Central memory CD8-positive, alpha-beta T cell (primary cell): ENCODE data around the gene PHLDA3.

Experiments
- ATAC-seq: fragments of 150-1000 bp; cut with Tn5 transposase; replicated peaks from 2 replicates; pipeline ENCODE4 v1.10.0; 2022; ENCODE audit warnings: mild to moderate bottlenecking, moderate FRiP score, moderate number of reproducible peaks; ENCODE audit not compliant: poor library complexity, severe bottlenecking; ENCODE audit errors: extremely low read depth
- DNase-seq, 2 donors: peaks; one replicate each; pipeline ENCODE4 v3.0.0; 2021; ENCODE audit warnings: low spot score in 2 of 2
- H3K27ac Mint-ChIP-seq: one replicate; pipeline ENCODE4 v1.8.0; 2022; ENCODE audit warnings: low read depth, mild to moderate bottlenecking, moderate library complexity, mixed read lengths
- H3K27me3 Mint-ChIP-seq: one replicate; pipeline ENCODE4 v1.8.0; 2022; ENCODE audit warnings: mixed read lengths
- H3K36me3 Mint-ChIP-seq: one replicate; pipeline ENCODE4 v1.8.0; 2022; ENCODE audit warnings: mild to moderate bottlenecking, moderate library complexity, mixed read lengths; ENCODE audit not compliant: insufficient read depth
- H3K4me1 Mint-ChIP-seq: one replicate; pipeline ENCODE4 v1.8.0; 2022; ENCODE audit warnings: mixed read lengths
- H3K4me3 Mint-ChIP-seq: one replicate; pipeline ENCODE4 v1.8.0; 2022; ENCODE audit warnings: mild to moderate bottlenecking, moderate library complexity, mixed read lengths
- H3K9me3 Mint-ChIP-seq: one replicate; pipeline ENCODE4 v1.8.0; 2022; ENCODE audit warnings: mixed read lengths

PHLDA3 gene

DNA sequence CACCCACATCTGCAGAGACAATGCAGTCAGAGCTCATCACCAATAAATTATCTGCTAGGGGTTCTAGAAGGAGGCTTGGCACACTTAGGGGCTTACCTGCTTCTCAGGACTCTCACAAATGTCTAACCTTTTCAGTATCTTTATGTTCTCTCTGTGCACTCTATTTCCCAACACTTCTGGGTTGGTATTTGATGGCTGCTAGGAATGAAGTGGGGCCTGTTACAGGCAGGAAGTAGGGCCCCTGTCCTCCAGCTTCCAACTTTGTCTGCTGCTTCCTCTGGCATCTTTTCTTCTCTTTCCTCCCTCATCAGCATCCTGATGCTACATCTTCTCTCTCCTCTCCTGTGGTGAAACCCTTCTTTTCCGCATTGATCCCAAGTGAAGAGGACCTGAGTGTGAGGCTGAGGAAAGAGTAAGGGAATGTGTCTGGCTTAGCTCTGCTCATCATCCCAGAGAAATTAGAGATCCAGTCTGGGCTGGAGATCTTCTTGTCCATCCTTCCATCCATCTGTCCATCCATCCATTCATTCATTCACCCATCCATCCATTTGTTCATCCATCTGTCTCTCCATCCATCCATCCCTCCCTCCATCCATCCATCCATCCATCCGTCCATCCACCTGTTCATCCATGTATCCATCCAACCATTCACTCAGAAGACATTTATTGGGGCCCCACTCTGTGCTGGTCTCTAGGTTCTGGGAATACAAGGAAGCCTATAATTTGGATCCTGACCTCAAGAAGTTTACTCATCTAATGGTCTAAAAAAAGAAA, 40.8 kb upstream of the PHLDA3 start:
- Mint-ChIP-seq H3K36me3 (no peaks in the 10 kb centered on the region), H3K4me3 (no peak overlapping the region), H3K27ac (no peak overlapping the region), H3K9me3 (no peaks in the 10 kb centered on the region), H3K4me1 (peaks cover 25% of the 10 kb centered on the region), H3K27me3 (no peaks in the 10 kb centered on the region)
- ATAC-seq (no peak), DNase-seq (no peak)

DNA sequence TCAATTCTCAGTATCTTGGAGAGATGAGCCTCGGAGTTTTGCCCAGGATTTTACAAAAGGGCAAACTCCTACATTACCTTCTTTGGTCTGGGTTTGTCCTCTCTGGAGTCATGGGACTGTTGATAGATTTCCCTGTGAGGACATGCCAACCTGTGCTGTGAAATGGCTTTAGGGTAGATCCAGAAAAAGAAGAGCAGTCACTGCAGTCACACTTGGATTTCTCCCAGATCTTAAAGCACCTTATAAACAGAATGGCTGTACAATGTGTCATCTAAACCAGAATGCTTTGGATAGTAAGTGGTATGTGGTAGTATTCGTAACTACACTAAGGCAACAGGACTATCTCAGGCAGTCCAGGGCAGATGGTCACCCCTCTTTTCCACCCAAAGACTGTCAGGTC, 39.8 kb upstream of the PHLDA3 start:
- DNase-seq (no peak), ATAC-seq (no peak)
- Mint-ChIP-seq H3K27me3 (no peaks in the 10 kb centered on the region), H3K9me3 (no peaks in the 10 kb centered on the region), H3K27ac (no peak overlapping the region), H3K4me1 (peaks cover 28% of the 10 kb centered on the region), H3K4me3 (no peak overlapping the region), H3K36me3 (no peaks in the 10 kb centered on the region)

DNA sequence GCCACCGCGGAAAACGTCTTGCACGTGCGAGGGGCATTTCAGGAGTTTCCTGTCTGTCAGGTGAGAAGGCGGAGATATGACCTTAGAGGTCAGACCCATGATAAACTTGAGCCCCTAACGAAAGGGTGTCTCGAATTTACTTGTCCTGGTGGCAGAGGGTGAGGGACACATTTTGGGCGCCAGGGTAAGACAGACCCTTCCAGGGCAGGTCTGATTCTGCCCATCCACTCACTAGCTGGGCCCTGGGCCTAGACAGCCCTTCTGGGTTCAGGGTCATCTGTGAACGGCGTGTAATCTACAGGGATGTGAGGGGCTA, 38.3 kb upstream of the PHLDA3 start:
- no peaks in the 10 kb centered on the region for H3K27me3 Mint-ChIP-seq
- peaks cover 36% of the 10 kb centered on the region for H3K4me1 Mint-ChIP-seq
- H3K27ac Mint-ChIP-seq: peak overlapping the region; percentile 83
- H3K36me3 Mint-ChIP-seq: peaks cover 1% of the 10 kb centered on the region
- H3K4me3 Mint-ChIP-seq: peak overlapping the region; percentile 84
- ATAC-seq (peak; percentile 6), DNase-seq (no peak)
- H3K9me3 Mint-ChIP-seq: no peaks in the 10 kb centered on the region

DNA sequence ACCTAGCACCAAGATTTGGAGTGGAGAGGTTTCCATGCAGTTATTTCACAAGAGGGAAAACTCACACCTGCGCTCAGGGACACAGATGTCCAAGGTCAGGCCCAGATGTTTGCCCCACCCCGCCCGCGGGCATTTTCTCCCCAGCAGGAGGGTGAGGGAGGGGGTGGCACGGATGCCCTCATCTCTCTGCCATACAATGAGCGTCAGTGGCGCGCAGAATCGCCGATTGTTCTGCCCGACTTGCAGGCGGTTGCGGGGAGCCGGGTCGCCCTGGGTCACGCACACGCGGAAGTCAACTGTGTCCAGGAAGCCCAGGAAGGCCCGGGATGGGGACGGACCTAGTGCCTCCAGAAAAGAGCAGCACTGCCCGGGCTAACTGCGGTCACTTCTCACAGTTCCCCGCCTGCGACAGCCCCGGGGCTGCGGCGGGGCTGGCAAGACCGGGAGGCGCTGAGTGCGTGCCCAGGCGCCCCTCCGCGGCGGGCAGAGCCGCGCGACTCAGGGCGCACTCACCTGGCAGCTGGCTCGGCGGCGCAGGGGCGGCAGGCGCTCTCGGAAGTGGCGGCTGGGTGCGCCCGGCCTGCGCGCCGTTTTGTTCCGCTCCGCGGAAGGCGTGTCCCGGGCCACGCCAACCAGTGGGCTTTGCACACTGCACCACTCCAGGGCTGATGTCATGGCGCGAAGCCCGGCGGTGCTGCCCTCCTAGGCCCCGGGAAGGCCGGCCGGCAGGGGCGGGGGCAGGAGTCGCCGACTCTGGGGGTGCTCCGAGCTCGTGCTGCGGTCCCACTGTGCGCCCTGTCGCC, 37.8 kb upstream of the PHLDA3 start, which contains the start of gene CSRP1:
CSRP1 (minus strand) TSS at position 567 of the 803 bp plus-strand sequence. CDS start 10,820 bp downstream, outside the sequence.
- H3K9me3 Mint-ChIP-seq: no peaks in the 10 kb centered on the region
- no peaks in the 10 kb centered on the region for H3K27me3 Mint-ChIP-seq
- H3K4me3 Mint-ChIP-seq: peak within 1 kb of the TSS; percentile 84
- H3K36me3 Mint-ChIP-seq: peaks cover 1% of the 10 kb centered on the region
- peaks cover 40% of the 10 kb centered on the region for H3K4me1 Mint-ChIP-seq
- peak; percentile 58 to 63 for DNase-seq
- ATAC-seq: peak; percentile 96
- peak within 1 kb of the TSS; percentile 83 for H3K27ac Mint-ChIP-seq

DNA sequence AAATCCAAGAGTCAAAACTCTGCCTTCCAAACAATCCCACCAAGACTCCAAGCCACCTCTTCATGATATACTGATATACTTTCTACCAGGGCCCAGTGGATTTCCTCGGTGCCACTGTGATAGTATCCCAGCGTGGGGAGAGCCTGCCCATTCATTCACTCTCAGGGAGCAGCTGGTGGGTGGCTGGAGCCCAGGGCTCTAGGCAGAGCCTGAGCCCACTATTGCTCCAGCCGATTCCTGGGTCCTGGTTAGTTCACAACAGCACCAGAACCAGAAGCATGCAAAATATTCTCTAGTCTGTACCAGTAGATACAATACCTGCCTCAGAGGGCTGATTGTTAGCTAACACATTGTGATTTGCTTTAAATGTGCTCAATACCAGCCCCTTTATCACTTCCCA, 37.1 kb upstream of the PHLDA3 start:
- no peaks in the 10 kb centered on the region for H3K9me3 Mint-ChIP-seq
- H3K27me3 Mint-ChIP-seq: no peaks in the 10 kb centered on the region
- H3K36me3 Mint-ChIP-seq: peaks cover 1% of the 10 kb centered on the region
- H3K4me1 Mint-ChIP-seq: peaks cover 40% of the 10 kb centered on the region
- peak overlapping the region; percentile 83 for H3K27ac Mint-ChIP-seq
- ATAC-seq: no peak
- H3K4me3 Mint-ChIP-seq: peak overlapping the region; percentile 84
- no peak for DNase-seq

DNA sequence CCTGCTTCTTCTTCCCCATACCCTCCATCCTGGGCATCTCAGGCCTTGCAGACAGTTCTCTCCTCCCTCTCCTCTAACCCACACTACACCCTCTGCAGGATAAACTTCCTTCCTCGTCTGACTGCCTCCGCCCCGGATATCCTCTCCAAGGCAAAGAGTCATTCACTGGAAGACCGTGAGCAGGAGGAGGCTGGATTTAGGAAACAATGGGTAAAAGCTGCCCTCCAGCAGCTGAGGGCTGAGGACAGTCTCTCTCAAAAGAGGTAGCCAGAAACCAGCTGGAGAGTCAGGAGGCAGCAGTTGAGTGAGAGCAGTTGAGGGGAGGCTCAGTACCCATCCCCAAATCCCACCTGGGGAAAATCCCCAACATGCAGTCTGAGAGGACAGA, 36.5 kb upstream of the PHLDA3 start:
- Mint-ChIP-seq H3K27me3 (no peaks in the 10 kb centered on the region), H3K36me3 (peaks cover 1% of the 10 kb centered on the region), H3K9me3 (no peaks in the 10 kb centered on the region), H3K4me3 (peak overlapping the region; percentile 84), H3K27ac (no peak overlapping the region), H3K4me1 (peaks cover 40% of the 10 kb centered on the region)
- ATAC-seq (no peak), DNase-seq (no peak)

DNA sequence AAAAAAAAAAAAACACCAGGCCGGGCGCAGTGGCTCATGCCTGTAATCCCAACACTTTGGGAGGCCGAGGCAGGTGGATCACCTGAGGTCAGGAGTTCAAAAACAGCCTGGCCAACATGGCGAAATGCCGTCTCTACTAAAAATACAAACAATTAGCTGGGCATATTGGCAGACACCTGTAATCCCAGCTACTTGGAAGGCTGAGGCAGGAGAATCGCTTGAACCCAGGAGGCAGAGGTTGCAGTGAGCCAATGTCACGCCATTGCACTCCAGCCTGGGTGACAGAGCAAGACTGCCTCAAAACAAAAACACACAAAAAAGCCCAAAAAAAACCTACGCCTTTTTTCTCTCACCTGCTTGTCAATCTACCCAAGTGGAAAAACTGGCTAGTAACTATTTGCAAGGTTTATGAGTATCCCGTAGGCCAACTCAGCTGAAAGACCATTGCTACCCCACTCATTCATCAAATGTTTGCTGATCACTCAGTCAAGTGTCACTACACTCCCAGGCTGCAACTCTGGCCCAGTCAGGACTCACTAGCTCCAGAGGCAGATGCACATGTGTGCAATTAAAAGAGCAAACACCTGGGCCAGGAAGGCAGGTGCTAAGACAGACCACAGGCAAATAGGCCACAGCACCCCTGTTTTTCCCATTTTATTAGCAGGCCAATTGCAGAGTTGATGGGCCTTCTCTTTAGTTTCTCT, 36.0 kb upstream of the PHLDA3 start:
- DNase-seq (no peak), ATAC-seq (no peak)
- no peaks in the 10 kb centered on the region for H3K9me3 Mint-ChIP-seq
- H3K36me3 Mint-ChIP-seq: peaks cover 1% of the 10 kb centered on the region
- peak overlapping the region; percentile 84 for H3K4me3 Mint-ChIP-seq
- H3K4me1 Mint-ChIP-seq: peaks cover 40% of the 10 kb centered on the region
- H3K27ac Mint-ChIP-seq: no peak overlapping the region
- no peaks in the 10 kb centered on the region for H3K27me3 Mint-ChIP-seq

DNA sequence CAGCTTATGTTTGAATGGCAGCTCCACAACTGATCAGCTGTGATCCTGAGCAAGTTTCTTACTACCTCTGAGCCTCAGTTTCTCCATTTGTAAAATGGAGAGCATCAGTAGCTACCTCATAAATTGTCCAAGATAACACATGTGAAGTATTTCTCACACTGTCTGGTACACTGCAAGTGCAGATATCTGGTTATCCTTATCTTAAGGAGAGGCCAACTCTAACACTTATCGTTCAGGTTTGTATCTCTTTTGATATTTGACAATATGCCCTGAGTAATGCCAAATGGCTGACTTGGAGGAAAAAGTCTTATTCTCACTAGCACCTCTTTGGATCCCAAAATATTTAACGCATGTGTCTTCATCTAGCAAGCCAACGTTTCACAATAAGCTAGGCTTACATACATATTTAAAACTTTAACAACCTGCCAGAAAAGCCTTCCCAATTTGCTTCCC, 35.2 kb upstream of the PHLDA3 start:
- H3K4me1 Mint-ChIP-seq: peaks cover 40% of the 10 kb centered on the region
- no peaks in the 10 kb centered on the region for H3K27me3 Mint-ChIP-seq
- no peak overlapping the region for H3K27ac Mint-ChIP-seq
- peaks cover 1% of the 10 kb centered on the region for H3K36me3 Mint-ChIP-seq
- no peak for ATAC-seq
- H3K9me3 Mint-ChIP-seq: no peaks in the 10 kb centered on the region
- no peak for DNase-seq
- no peak overlapping the region for H3K4me3 Mint-ChIP-seq

DNA sequence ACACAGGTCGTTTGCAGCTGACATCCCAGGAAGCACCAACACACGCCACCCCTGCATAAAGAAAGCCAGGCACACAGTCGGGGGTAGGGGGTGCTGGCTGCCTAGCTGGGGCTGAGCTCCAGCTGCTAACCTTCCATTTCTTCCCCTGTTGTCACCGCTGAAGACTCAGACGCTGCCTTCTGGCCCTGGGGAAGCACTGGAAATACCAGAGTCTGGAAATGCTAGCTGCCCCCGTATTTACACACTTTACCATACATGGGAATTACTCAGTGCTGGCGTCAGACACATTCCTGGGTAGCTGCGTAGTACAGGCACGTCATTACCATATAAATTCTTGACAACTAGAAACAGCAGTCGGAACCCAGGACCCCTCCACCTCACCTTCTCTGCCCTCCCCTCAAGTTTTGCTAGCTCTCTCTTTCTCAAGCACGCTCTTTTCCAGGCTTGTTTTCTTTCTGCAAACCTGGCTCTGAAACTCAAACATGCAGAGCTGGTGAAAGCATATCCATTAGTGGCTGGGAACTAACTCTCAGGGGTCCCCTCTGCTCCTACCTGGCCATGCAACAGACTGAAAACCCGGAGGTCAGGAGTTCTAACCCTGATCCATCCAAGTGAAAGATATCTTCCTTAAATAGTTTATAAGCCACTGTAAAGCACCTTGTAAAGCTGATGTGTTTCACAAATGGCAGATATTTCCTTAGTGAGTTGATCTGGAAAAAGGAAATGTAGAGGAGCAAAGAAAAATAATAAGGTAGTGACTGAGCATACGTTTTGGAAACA, 34.6 kb upstream of the PHLDA3 start:
- Mint-ChIP-seq H3K27me3 (no peaks in the 10 kb centered on the region), H3K4me3 (no peak overlapping the region), H3K9me3 (no peaks in the 10 kb centered on the region), H3K36me3 (peaks cover 1% of the 10 kb centered on the region), H3K4me1 (peaks cover 40% of the 10 kb centered on the region), H3K27ac (no peak overlapping the region)
- DNase-seq (no peak), ATAC-seq (no peak)

DNA sequence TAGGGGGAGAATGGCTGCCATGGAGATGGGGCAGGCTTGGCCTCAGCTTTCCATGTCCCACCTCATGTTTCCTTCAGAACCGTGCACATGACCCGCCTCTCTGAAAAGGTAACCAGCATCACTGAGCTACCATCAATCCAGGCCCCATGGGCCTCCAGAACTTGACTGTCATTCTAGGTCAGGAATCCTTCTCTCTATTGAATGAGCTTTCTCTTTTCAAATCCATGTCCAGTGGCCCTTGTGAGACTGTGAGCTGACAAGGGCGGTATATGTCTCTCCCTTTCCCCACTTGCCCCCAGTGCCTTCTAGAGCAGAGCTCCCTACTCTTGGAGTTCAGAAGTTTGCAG, 33.5 kb upstream of the PHLDA3 start:
- Mint-ChIP-seq H3K36me3 (peaks cover 1% of the 10 kb centered on the region), H3K4me1 (peaks cover 34% of the 10 kb centered on the region), H3K4me3 (no peak overlapping the region), H3K27ac (no peak overlapping the region), H3K27me3 (no peaks in the 10 kb centered on the region), H3K9me3 (no peaks in the 10 kb centered on the region)
- DNase-seq: no peak
- no peak for ATAC-seq

DNA sequence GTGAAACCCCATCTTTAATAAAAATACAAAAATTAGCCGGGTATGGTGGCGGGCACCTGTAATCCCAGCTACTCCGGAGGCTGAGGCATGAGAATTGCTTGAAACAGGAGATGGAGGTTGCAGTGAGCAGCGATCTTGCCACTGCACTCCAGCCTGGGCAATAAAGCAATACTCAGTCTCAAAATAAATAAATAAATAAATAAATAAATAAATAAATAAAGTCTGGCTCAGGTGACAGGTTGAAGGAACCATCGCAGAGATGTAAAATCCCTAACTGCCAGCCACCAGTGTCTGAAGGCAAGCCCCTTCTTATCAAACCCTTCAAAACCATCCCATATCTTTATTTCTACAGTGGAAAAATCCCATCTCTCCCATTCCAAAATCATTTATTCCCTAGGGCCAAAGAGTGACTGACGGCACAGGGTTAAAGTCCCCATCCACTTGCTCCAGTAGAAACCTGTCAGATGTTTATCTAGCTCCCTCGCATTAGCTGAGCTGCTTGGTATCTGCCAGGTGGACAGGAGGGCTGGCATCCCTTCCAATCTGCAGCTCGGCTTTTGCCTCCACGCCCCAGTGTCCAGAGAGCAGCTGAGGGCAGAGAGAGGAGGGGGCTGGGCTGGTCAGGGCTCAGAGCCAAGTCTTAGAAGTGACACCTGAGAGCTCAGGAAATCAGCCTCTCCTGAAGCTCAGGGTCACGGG, 33.0 kb upstream of the PHLDA3 start:
- H3K4me1 Mint-ChIP-seq: peaks cover 33% of the 10 kb centered on the region
- H3K9me3 Mint-ChIP-seq: no peaks in the 10 kb centered on the region
- DNase-seq (no peak), ATAC-seq (no peak)
- no peak overlapping the region for H3K27ac Mint-ChIP-seq
- H3K4me3 Mint-ChIP-seq: no peak overlapping the region
- H3K36me3 Mint-ChIP-seq: peaks cover 1% of the 10 kb centered on the region
- H3K27me3 Mint-ChIP-seq: no peaks in the 10 kb centered on the region

DNA sequence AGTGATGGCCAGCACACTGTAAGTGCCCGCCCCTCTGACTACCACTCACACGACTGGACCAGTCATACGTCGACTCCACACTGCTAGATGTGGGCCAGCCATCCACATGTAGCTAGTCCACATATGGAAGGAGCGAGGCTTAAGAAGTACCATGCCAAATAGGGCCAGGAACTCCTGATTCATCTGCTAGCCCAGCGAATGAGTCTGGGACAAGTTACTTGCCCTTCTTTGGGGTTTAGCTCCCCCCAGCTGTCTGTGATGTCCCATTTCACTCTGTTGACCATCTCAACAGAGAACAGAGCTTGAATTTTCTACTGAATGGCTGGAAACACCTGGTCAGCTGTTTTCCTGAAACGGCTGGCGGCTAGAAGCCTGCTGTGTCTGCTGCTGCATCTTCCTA, 32.2 kb upstream of the PHLDA3 start:
- Mint-ChIP-seq H3K36me3 (peaks cover 1% of the 10 kb centered on the region), H3K4me3 (no peak overlapping the region), H3K4me1 (peaks cover 28% of the 10 kb centered on the region), H3K27me3 (no peaks in the 10 kb centered on the region), H3K27ac (no peak overlapping the region), H3K9me3 (no peaks in the 10 kb centered on the region)
- DNase-seq (no peak), ATAC-seq (no peak)
